ENCODE measurements around the gene WFDC10A. TPM values are rescaled to one million over a fixed set of nuclear protein-coding genes. Genes with fewer than 3 reads are reported as not detected.

WFDC10A gene
- not detected in 2 replicates for total RNA-seq

GRCh38 chr20:45629496-45630100 is at the start of gene WFDC10A:
Gene WFDC10A, plus strand, starts transcription at chr20:45629739. Its CDS starts 75 bp downstream, at chr20:45629814.

GRCh38 chr20:45631184-45631583 is 1.6 kb downstream of the WFDC10A start, which contains the start of gene WFDC9:
Gene WFDC9, minus strand, starts transcription at chr20:45631284. Its CDS starts 21,103 bp downstream, at chr20:45610181.

GRCh38 chr20:45670139-45670538 is 40.6 kb downstream of the WFDC10A start, which contains the start of gene WFDC11:
Gene WFDC11, minus strand, starts transcription at chr20:45670239. Its CDS starts 19,639 bp downstream, at chr20:45650600.

Other genes starting within 250 kb of the WFDC10A start
- gene DBNDD2, start 221.4 kb upstream of the WFDC10A start, total RNA-seq, result 4.3 and 4.6 TPM in 2 replicates
- 16.6 and 21.5 TPM in 2 replicates for gene PIGT, start 213.6 kb upstream of the WFDC10A start, total RNA-seq
- gene WFDC2, start 160.0 kb upstream of the WFDC10A start, total RNA-seq, result not detected in 2 replicates
- gene SPINT3, start 114.1 kb upstream of the WFDC10A start, total RNA-seq, result not detected in 2 replicates
- gene WFDC6, start 90.3 kb upstream of the WFDC10A start, total RNA-seq, result not detected in 2 replicates
- gene EPPIN, start 82.3 kb upstream of the WFDC10A start, total RNA-seq, result not detected in 2 replicates
- not detected in 2 replicates for gene WFDC8, start 50.5 kb upstream of the WFDC10A start, total RNA-seq
- gene WFDC9, start 1.5 kb downstream of the WFDC10A start, total RNA-seq, result not detected in 2 replicates
- not detected in 2 replicates for gene WFDC11, start 40.5 kb downstream of the WFDC10A start, total RNA-seq
- gene WFDC13, start 72.3 kb downstream of the WFDC10A start, total RNA-seq, result not detected in 2 replicates
- not detected in 2 replicates for gene WFDC10B, start 75.3 kb downstream of the WFDC10A start, total RNA-seq
- gene SPINT4, start 92.6 kb downstream of the WFDC10A start, total RNA-seq, result not detected in 2 replicates
- 0.28 TPM in 1 of 2 replicates, not detected in the other for gene WFDC3, start 162.1 kb downstream of the WFDC10A start, total RNA-seq
- gene DNTTIP1, start 162.2 kb downstream of the WFDC10A start, total RNA-seq, result 13.9 and 14.8 TPM in 2 replicates
- gene UBE2C, start 182.9 kb downstream of the WFDC10A start, total RNA-seq, result 9.7 and 23.3 TPM in 2 replicates
- gene TNNC2, start 197.6 kb downstream of the WFDC10A start, total RNA-seq, result not detected in 2 replicates
- 13.6 and 19.0 TPM in 2 replicates for gene SNX21, start 204.1 kb downstream of the WFDC10A start, total RNA-seq
- gene ACOT8, start 227.7 kb downstream of the WFDC10A start, total RNA-seq, result 25.8 and 34.6 TPM in 2 replicates
- 5.8 and 7.4 TPM in 2 replicates for gene ZSWIM3, start 227.9 kb downstream of the WFDC10A start, total RNA-seq